IPS DF 6.9 (cell line): Measurements from ENCODE around the gene DLGAP1.
"Not testable (repeated sequence)": the region's sequence is repeated elsewhere in the genome, so short reads cannot be mapped to it uniquely, and the experiment has no call there.

Experiments
- DNase-seq: peaks from one replicate; pipeline ENCODE4 v3.0.0-alpha.2; 2013; ENCODE audit warnings: low read depth, low spot score
- H3K27ac ChIP-seq: one replicate; pipeline ENCODE4 v1.5.1; 2013; ENCODE audit warnings: low read length, control low read depth
- H3K27me3 ChIP-seq: 2 replicates; pipeline ENCODE4 v1.6.1; 2013; ENCODE audit warnings: mild to moderate bottlenecking, low read length; ENCODE audit not compliant: control insufficient read depth, insufficient read depth
- H3K36me3 ChIP-seq: 2 replicates; pipeline ENCODE4 v1.6.1; 2013; ENCODE audit warnings: low read length; ENCODE audit not compliant: control insufficient read depth, insufficient read depth
- H3K4me1 ChIP-seq: 2 replicates; pipeline ENCODE4 v1.6.1; 2013; ENCODE audit warnings: low read length; ENCODE audit not compliant: control insufficient read depth, insufficient read depth
- H3K4me3 ChIP-seq: 2 replicates; pipeline ENCODE4 v1.5.1; 2013; ENCODE audit warnings: mild to moderate bottlenecking, low read length
- H3K9me3 ChIP-seq: 2 replicates; pipeline ENCODE4 v1.6.1; 2013; ENCODE audit warnings: low read length, inconsistent platforms; ENCODE audit not compliant: control insufficient read depth, insufficient read depth
- WGBS: extraction: QIAGEN DNeasy Blood & Tissue Kit; methylation state at CpG from one replicate; pipeline ENCODE4 v1.1.7; 2013; ENCODE audit warnings: mixed read lengths, missing lambda C conversion rate; ENCODE audit not compliant: insufficient read length, insufficient coverage; 5-methylcytosine and 5-hydroxymethylcytosine counted together

The DLGAP1 gene

GRCh38 chr18:3485153-3486149, 969.7 kb downstream of the DLGAP1 start:
- no peaks in the 10 kb centered on the region for H3K9me3 ChIP-seq

GRCh38 chr18:3482258-3482657, 972.8 kb downstream of the DLGAP1 start:
- Histone ChIP-seq H3K27me3 (no peaks in the 10 kb centered on the region), H3K36me3 (no peaks in the 10 kb centered on the region), H3K27ac (no peak overlapping the region), H3K4me3 (no peak overlapping the region), H3K4me1 (no peaks in the 10 kb centered on the region; the same call in 1 of the 2 replicates), H3K9me3 (no peaks in the 10 kb centered on the region)
- WGBS = no CpG with 5 or more reads among the region's 3 CpGs
- no peak for DNase-seq

More at GRCh38 chr18:3485153-3486149, 969.7 kb downstream of the DLGAP1 start:
- H3K4me1 ChIP-seq = no peaks in the 10 kb centered on the region; the same call in 1 of the 2 replicates
- H3K36me3 ChIP-seq = no peaks in the 10 kb centered on the region
- H3K27me3 ChIP-seq = no peaks in the 10 kb centered on the region
- no peak overlapping the region for H3K4me3 ChIP-seq
- WGBS = no CpG with 5 or more reads among the region's 9 CpGs
- no peak overlapping the region for H3K27ac ChIP-seq
- no peak for DNase-seq

- Histone ChIP-seq H3K4me1 (no peaks in the 10 kb centered on the region; the same call in 1 of the 2 replicates), H3K36me3 (no peaks in the 10 kb centered on the region), H3K9me3 (no peaks in the 10 kb centered on the region), H3K4me3 (no peak overlapping the region), H3K27ac (no peak overlapping the region), H3K27me3 (no peaks in the 10 kb centered on the region)
- WGBS = no CpG with 5 or more reads among the region's 5 CpGs
- DNase-seq = no peak
These were observed 973.4 kb downstream of the DLGAP1 start for GRCh38 chr18:3481696-3482210.

GRCh38 chr18:3480827-3481573, 974.1 kb downstream of the DLGAP1 start:
- H3K27me3 ChIP-seq = no peaks in the 10 kb centered on the region
- no peak for DNase-seq
- H3K27ac ChIP-seq = no peak overlapping the region
- no CpG with 5 or more reads among the region's 5 CpGs for WGBS
- H3K36me3 ChIP-seq = no peaks in the 10 kb centered on the region
- no peaks in the 10 kb centered on the region for H3K9me3 ChIP-seq
- no peak overlapping the region for H3K4me3 ChIP-seq
- no peaks in the 10 kb centered on the region; the same call in 1 of the 2 replicates for H3K4me1 ChIP-seq

GRCh38 chr18:3479978-3480509, 975.1 kb downstream of the DLGAP1 start:
- WGBS = no CpG with 5 or more reads among the region's 5 CpGs
- Histone ChIP-seq H3K4me3 (no peak overlapping the region), H3K27me3 (no peaks in the 10 kb centered on the region), H3K36me3 (no peaks in the 10 kb centered on the region), H3K9me3 (no peaks in the 10 kb centered on the region), H3K27ac (no peak overlapping the region), H3K4me1 (no peaks in the 10 kb centered on the region; the same call in 1 of the 2 replicates)
- DNase-seq = no peak

- Histone ChIP-seq H3K27me3 (no peaks in the 10 kb centered on the region), H3K9me3 (no peaks in the 10 kb centered on the region), H3K27ac (no peak overlapping the region), H3K4me3 (no peak overlapping the region), H3K4me1 (no peaks in the 10 kb centered on the region; the same call in 1 of the 2 replicates), H3K36me3 (no peaks in the 10 kb centered on the region)
- no CpG with 5 or more reads among the region's 8 CpGs for WGBS
- DNase-seq = no peak
These were observed 976.7 kb downstream of the DLGAP1 start for GRCh38 chr18:3478262-3478978.

- H3K4me3 ChIP-seq = no peak overlapping the region
- H3K36me3 ChIP-seq = no peaks in the 10 kb centered on the region
- no CpG with 5 or more reads among the region's 18 CpGs for WGBS
- no peaks in the 10 kb centered on the region for H3K27me3 ChIP-seq
- DNase-seq = no peak
- H3K4me1 ChIP-seq = 0 out of 2 replicates have a peak, but pooled peaks cover 2% of the 10 kb centered on the region
- H3K27ac ChIP-seq = no peak overlapping the region
- no peaks in the 10 kb centered on the region for H3K9me3 ChIP-seq
These were observed 982.2 kb downstream of the DLGAP1 start for GRCh38 chr18:3472681-3473544.

- not testable (repeated sequence) for H3K4me1 ChIP-seq, H3K27me3 ChIP-seq, H3K27ac ChIP-seq, H3K36me3 ChIP-seq, H3K4me3 ChIP-seq, DNase-seq, H3K9me3 ChIP-seq
- no CpG with 5 or more reads among the region's 3 CpGs for WGBS
These were observed 983.0 kb downstream of the DLGAP1 start for GRCh38 chr18:3472121-3472520.

GRCh38 chr18:3471141-3471648, 983.9 kb downstream of the DLGAP1 start:
- H3K27me3 ChIP-seq = no peaks in the 10 kb centered on the region
- H3K9me3 ChIP-seq = no peaks in the 10 kb centered on the region
- H3K27ac ChIP-seq = no peak overlapping the region
- no CpG with 5 or more reads among the region's 3 CpGs for WGBS
- H3K4me1 ChIP-seq = 0 out of 2 replicates have a peak, but pooled peaks cover 2% of the 10 kb centered on the region
- no peak for DNase-seq
- no peak overlapping the region for H3K4me3 ChIP-seq
- no peaks in the 10 kb centered on the region for H3K36me3 ChIP-seq
